HCT116 (cell line): ENCODE measurements around the gene R3HDM1. TPM values are rescaled to one million over a fixed set of nuclear protein-coding genes. Genes with fewer than 3 reads are reported as not detected.

Experiments
- ATAC-seq: fragments of 200-7000 bp; cut with Tn5 transposase; 2 replicates; pipeline ENCODE4 v1.9.1; 2020; ENCODE audit warnings: mild to moderate bottlenecking, moderate library complexity
- BruUV-seq: library from RNA; stranded (reverse); fragments of 400-500 nt; replicated peaks from 2 replicates; lab custom pipeline; 2021; lab: Mats Ljungman, UMichigan
- CTCF ChIA-PET: fragments of 300-600 bp; sonication (Branson Sonifier 250); formaldehyde crosslinking; loops from one replicate; lab custom pipeline; 2021; ENCODE audit warnings: antibody characterized with exemption; lab: Charles Lee
- POLR2A ChIA-PET: fragments of 300-600, 350-600 bp; sonication (Branson Sonifier 250); formaldehyde crosslinking; loops from one replicate; lab custom pipeline; 2021; ENCODE audit warnings: antibody characterized with exemption; lab: Charles Lee
- RAD21 ChIA-PET, 2 experiments: fragments of 300-600 bp; sonication (Branson Sonifier 250); formaldehyde crosslinking; loops; one replicate each; lab custom pipeline; 2023; ENCODE audit warnings: low total read pairs in 2 of 2; ENCODE audit not compliant: uncharacterized antibody in 2 of 2, unreplicated experiment in 2 of 2, low non-redundant PET in 1 of 2; lab: Charles Lee
- DNase-seq: peaks from one replicate; pipeline ENCODE4 v3.0.0-alpha.2; 2010; ENCODE audit warnings: low read depth, low spot score
- H2AFZ ChIP-seq: fragments of 200-600 bp; shearing (Covaris generic), sonication (generic); 2 replicates; pipeline ENCODE4 v1.6.1; 2017; ENCODE audit warnings: low read depth, mixed run types, mixed read lengths, antibody characterized with exemption, low read length; ENCODE audit not compliant: poor library complexity, severe bottlenecking
- H3K27ac ChIP-seq: 2 replicates; pipeline ENCODE4 v1.5.1; 2012; ENCODE audit warnings: low read depth, low read length
- H3K27me3 ChIP-seq: fragments of 200-600 bp; sonication (generic); 2 replicates; pipeline ENCODE4 v1.6.1; 2016; ENCODE audit warnings: mixed run types, low read length, mixed read lengths; ENCODE audit not compliant: insufficient read depth
- H3K36me3 ChIP-seq, 2 experiments: fragments of 200-500 bp in 1 of 2; fragments of 200-600 bp in 1 of 2; sonication (Bioruptor generic) in 1 of 2; sonication (generic) in 1 of 2; 2 replicates each; pipeline versions ENCODE4 v1.5.1 to v1.6.1; 2014 to 2016; ENCODE audit warnings: low read length in 2 of 2, inconsistent platforms in 1 of 2, mixed read lengths in 1 of 2, mixed run types in 1 of 2; ENCODE audit not compliant: insufficient read depth in 2 of 2, control insufficient read depth in 1 of 2
- H3K4me1 ChIP-seq, 2 experiments: fragments of 200-600 bp in 1 of 2; sonication (generic) in 1 of 2; 2 replicates each; pipeline versions ENCODE4 v1.5.1 to v1.6.1; 2012 to 2017; ENCODE audit warnings: low read length in 2 of 2, inconsistent platforms in 1 of 2, mild to moderate bottlenecking in 1 of 2, mixed read lengths in 1 of 2, mixed run types in 1 of 2, moderate library complexity in 1 of 2; ENCODE audit not compliant: insufficient read depth in 2 of 2, control insufficient read depth in 1 of 2
- H3K4me2 ChIP-seq: fragments of 200-600 bp; sonication (generic); 2 replicates; pipeline ENCODE4 v1.6.1; 2017; ENCODE audit warnings: mixed run types, low read length, mixed read lengths
- H3K4me3 ChIP-seq, 2 experiments: fragments of 200-600 bp in 1 of 2; sonication (generic) in 1 of 2; replicated peaks in 1 of 2; 2 replicates each; pipeline ENCODE4 v1.5.1; 2011 to 2016; ENCODE audit warnings: low read length in 2 of 2, control low read depth in 1 of 2, low read depth in 1 of 2, mild to moderate bottlenecking in 1 of 2, mixed read lengths in 1 of 2, mixed run types in 1 of 2
- H3K79me2 ChIP-seq: fragments of 200-600 bp; sonication (generic); 2 replicates; pipeline ENCODE4 v1.6.1; 2017; ENCODE audit warnings: mild to moderate bottlenecking, mixed run types, low read length, moderate library complexity, mixed read lengths; ENCODE audit not compliant: insufficient read depth
- H3K9ac ChIP-seq: fragments of 200-600 bp; sonication (generic); 2 replicates; pipeline ENCODE4 v1.6.1; 2016; ENCODE audit warnings: low read length, mixed read lengths
- H3K9me2 ChIP-seq: fragments of 200-600 bp; sonication (generic), shearing (Covaris generic); 2 replicates; pipeline ENCODE4 v1.6.1; 2017; ENCODE audit warnings: mixed run types, mild to moderate bottlenecking, moderate library complexity; ENCODE audit not compliant: insufficient read depth
- H3K9me3 ChIP-seq, 2 experiments: fragments of 200-500 bp in 1 of 2; fragments of 200-600 bp in 1 of 2; sonication (Bioruptor generic) in 1 of 2; sonication (generic) in 1 of 2; 2 replicates each; pipeline ENCODE4 v1.6.1; 2014 to 2017; ENCODE audit warnings: low read length in 2 of 2, mixed read lengths in 2 of 2, inconsistent platforms in 1 of 2, low read depth in 1 of 2, mild to moderate bottlenecking in 1 of 2, mixed run types in 1 of 2, moderate library complexity in 1 of 2; ENCODE audit not compliant: control insufficient read depth in 1 of 2, insufficient read depth in 1 of 2
- H4K20me1 ChIP-seq: fragments of 200-600 bp; sonication (generic), shearing (Covaris generic); 2 replicates; pipeline ENCODE4 v1.6.1; 2017; ENCODE audit warnings: mixed run types, mild to moderate bottlenecking, moderate library complexity; ENCODE audit not compliant: insufficient read depth
- CBX3 ChIP-seq: IDR thresholded peaks from 2 replicates; pipeline ENCODE4 v1.6.1; 2012; ENCODE audit warnings: low read depth
- CEBPB ChIP-seq: IDR thresholded peaks from 2 replicates; pipeline ENCODE4 v1.6.1; 2012; ENCODE audit warnings: low read depth
- EGR1 ChIP-seq: IDR thresholded peaks from 2 replicates; pipeline ENCODE4 v1.6.1; 2012; ENCODE audit warnings: low read depth
- EZH2 ChIP-seq: fragments of 200-600 bp; sonication (generic); IDR thresholded peaks from 2 replicates; pipeline ENCODE4 v1.6.1; 2017; ENCODE audit warnings: antibody characterized with exemption, mixed run types
- EZH2phosphoT487 ChIP-seq: fragments of 200-600 bp; IDR thresholded peaks from 2 replicates; pipeline ENCODE4 v1.6.1; 2018; ENCODE audit warnings: antibody characterized with exemption, borderline replicate concordance
- POLR2A ChIP-seq: IDR thresholded peaks from 2 replicates; pipeline ENCODE4 v1.7.0; 2011; ENCODE audit warnings: borderline replicate concordance; ENCODE audit not compliant: insufficient read depth, insufficient read length; ENCODE audit errors: extremely low read depth
- POLR2AphosphoS5 ChIP-seq: IDR thresholded peaks from 2 replicates; pipeline ENCODE4 v1.6.1; 2011; ENCODE audit warnings: mild to moderate bottlenecking, low read depth, low read length, moderate library complexity
- RAD21 ChIP-seq: IDR thresholded peaks from 2 replicates; pipeline ENCODE4 v1.6.1; 2012; ENCODE audit warnings: low read depth, mild to moderate bottlenecking
- SIN3A ChIP-seq: IDR thresholded peaks from 2 replicates; pipeline ENCODE4 v1.6.1; 2012; ENCODE audit warnings: low read depth
- SP1 ChIP-seq: IDR thresholded peaks from 2 replicates; pipeline ENCODE4 v1.6.1; 2012; ENCODE audit warnings: low read depth
- SRF ChIP-seq: IDR thresholded peaks from 2 replicates; pipeline ENCODE4 v1.6.1; 2012; ENCODE audit warnings: low read depth
- TCF7L2 ChIP-seq: IDR thresholded peaks from 2 replicates; pipeline ENCODE4 v1.7.0; 2011; ENCODE audit warnings: borderline replicate concordance, inconsistent platforms; ENCODE audit not compliant: insufficient read depth, insufficient read length; ENCODE audit errors: extremely low read depth
- YY1 ChIP-seq: IDR thresholded peaks from 2 replicates; pipeline ENCODE4 v1.6.1; 2011; ENCODE audit warnings: low read length, low read depth, moderate library complexity, mild to moderate bottlenecking; ENCODE audit not compliant: insufficient replicate concordance; ENCODE audit errors: extremely low read depth
- ZFX ChIP-seq: fragments of 450-650 bp; IDR thresholded peaks from 2 replicates; pipeline ENCODE4 v1.6.1; 2017
- ZNF274 ChIP-seq: fragments of 200-500 bp; sonication (Bioruptor generic); IDR thresholded peaks from 2 replicates; pipeline ENCODE4 v1.6.1; 2014; ENCODE audit warnings: mild to moderate bottlenecking, low read depth, low read length, inconsistent platforms
- intact Hi-C: fragments of 100-400 bp; cut with micrococcal nuclease; formaldehyde crosslinking; loops from 2 replicates; pipeline ENCODE4 v1.10.0; 2022
- total RNA-seq: library from RNA; stranded (reverse); gene quantifications from one replicate; pipeline ENCODE4 v1.2.1, GENCODE V29; 2021; ENCODE audit not compliant: unreplicated experiment
- TF ChIP-seq, protein P1 (sequence below): IDR thresholded peaks from 2 replicates; pipeline ENCODE4 v1.6.1; 2012
- TF ChIP-seq, protein P2 (sequence below): IDR thresholded peaks from 2 replicates; pipeline ENCODE4 v1.6.1; 2012; ENCODE audit warnings: low read depth
- TF ChIP-seq, protein P3 (sequence below), 3 experiments: fragments of 200-600 bp in 1 of 3; sonication (generic) in 1 of 3; IDR thresholded peaks in 2 of 3; conservative IDR thresholded peaks in 1 of 3; 2 replicates each; pipeline ENCODE4 v1.5.1; 2012 to 2017; ENCODE audit warnings: low read depth in 2 of 3, low read length in 2 of 3, antibody characterized with exemption in 1 of 3, borderline replicate concordance in 1 of 3, control low read depth in 1 of 3, mild to moderate bottlenecking in 1 of 3, mixed read lengths in 1 of 3, mixed run types in 1 of 3, moderate library complexity in 1 of 3; ENCODE audit not compliant: insufficient read depth in 1 of 3
- TF ChIP-seq, protein P4 (sequence below): IDR thresholded peaks from 2 replicates; pipeline ENCODE4 v1.6.1; 2011; ENCODE audit warnings: mild to moderate bottlenecking, low read length, moderate library complexity; ENCODE audit not compliant: insufficient replicate concordance; ENCODE audit errors: extremely low read depth

Gene R3HDM1
- total RNA-seq, 1 experiment from 2014 or later, result 43.1 TPM

DNA sequence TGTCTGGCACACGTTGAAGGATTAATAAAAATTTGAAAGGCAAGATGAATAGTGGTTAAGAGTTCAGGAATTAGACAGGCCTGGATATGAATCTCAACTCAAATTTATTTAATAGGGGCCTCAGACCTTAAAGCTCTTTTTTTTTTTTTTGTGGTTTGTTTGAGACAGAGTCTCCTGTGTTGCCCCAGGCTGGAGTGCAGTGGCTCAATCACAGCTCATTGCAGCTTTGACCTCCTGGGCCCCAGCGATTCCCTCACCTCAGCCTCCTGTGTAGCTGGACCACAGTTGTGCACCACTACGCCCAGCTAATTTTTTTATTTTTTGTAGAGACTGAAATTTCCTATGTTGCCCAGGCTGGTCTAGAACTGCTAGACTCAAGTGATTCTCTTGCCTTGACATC, 3.3 kb upstream of the R3HDM1 start:
- no peak for DNase-seq
- Histone ChIP-seq H3K27me3 (no peaks in the 10 kb centered on the region), H3K9ac (no peak overlapping the region), H3K9me2 (no peaks in the 10 kb centered on the region), H3K4me1 (peaks cover 11 to 29% of the 10 kb centered on the region in 2 experiments), H2AFZ (no peak overlapping the region), H3K4me2 (no peak overlapping the region; the same call in 1 of the 2 replicates), H3K36me3 (no peaks in the 10 kb centered on the region), H3K9me3 (no peaks in the 10 kb centered on the region), H3K79me2 (peaks cover 75% of the 10 kb centered on the region), H3K4me3 (no peak overlapping the region)
- RAD21 ChIA-PET, result no interaction called here
- CTCF ChIA-PET, result no interaction called here
- no peak for ATAC-seq
- POLR2A ChIA-PET, result no interaction called here
- BruUV-seq, result no TSS peak
- TF ChIP-seq EZH2phosphoT487, result no peak
- TF ChIP-seq EZH2, result no peak
- TF ChIP-seq RAD21, result no peak
- no peak for TF ChIP-seq TCF7L2
- no peak for TF ChIP-seq ZFX
- TF ChIP-seq, protein P1, sequence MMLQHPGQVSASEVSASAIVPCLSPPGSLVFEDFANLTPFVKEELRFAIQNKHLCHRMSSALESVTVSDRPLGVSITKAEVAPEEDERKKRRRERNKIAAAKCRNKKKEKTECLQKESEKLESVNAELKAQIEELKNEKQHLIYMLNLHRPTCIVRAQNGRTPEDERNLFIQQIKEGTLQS, result no peak
- no peak for TF ChIP-seq SIN3A
- no peak for TF ChIP-seq YY1
- TF ChIP-seq ZNF274, result no peak
- TF ChIP-seq CEBPB, result no peak
- TF ChIP-seq POLR2A, result no peak
- TF ChIP-seq CBX3, result no peak
- TF ChIP-seq SRF, result no peak
- TF ChIP-seq, protein P2, sequence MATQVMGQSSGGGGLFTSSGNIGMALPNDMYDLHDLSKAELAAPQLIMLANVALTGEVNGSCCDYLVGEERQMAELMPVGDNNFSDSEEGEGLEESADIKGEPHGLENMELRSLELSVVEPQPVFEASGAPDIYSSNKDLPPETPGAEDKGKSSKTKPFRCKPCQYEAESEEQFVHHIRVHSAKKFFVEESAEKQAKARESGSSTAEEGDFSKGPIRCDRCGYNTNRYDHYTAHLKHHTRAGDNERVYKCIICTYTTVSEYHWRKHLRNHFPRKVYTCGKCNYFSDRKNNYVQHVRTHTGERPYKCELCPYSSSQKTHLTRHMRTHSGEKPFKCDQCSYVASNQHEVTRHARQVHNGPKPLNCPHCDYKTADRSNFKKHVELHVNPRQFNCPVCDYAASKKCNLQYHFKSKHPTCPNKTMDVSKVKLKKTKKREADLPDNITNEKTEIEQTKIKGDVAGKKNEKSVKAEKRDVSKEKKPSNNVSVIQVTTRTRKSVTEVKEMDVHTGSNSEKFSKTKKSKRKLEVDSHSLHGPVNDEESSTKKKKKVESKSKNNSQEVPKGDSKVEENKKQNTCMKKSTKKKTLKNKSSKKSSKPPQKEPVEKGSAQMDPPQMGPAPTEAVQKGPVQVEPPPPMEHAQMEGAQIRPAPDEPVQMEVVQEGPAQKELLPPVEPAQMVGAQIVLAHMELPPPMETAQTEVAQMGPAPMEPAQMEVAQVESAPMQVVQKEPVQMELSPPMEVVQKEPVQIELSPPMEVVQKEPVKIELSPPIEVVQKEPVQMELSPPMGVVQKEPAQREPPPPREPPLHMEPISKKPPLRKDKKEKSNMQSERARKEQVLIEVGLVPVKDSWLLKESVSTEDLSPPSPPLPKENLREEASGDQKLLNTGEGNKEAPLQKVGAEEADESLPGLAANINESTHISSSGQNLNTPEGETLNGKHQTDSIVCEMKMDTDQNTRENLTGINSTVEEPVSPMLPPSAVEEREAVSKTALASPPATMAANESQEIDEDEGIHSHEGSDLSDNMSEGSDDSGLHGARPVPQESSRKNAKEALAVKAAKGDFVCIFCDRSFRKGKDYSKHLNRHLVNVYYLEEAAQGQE, result no peak
- TF ChIP-seq, protein P3, sequence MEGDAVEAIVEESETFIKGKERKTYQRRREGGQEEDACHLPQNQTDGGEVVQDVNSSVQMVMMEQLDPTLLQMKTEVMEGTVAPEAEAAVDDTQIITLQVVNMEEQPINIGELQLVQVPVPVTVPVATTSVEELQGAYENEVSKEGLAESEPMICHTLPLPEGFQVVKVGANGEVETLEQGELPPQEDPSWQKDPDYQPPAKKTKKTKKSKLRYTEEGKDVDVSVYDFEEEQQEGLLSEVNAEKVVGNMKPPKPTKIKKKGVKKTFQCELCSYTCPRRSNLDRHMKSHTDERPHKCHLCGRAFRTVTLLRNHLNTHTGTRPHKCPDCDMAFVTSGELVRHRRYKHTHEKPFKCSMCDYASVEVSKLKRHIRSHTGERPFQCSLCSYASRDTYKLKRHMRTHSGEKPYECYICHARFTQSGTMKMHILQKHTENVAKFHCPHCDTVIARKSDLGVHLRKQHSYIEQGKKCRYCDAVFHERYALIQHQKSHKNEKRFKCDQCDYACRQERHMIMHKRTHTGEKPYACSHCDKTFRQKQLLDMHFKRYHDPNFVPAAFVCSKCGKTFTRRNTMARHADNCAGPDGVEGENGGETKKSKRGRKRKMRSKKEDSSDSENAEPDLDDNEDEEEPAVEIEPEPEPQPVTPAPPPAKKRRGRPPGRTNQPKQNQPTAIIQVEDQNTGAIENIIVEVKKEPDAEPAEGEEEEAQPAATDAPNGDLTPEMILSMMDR (IDR thresholded peaks at IDR 0.05 in 2 of 3, conservative IDR thresholded peaks at IDR 0.05 in 1 of 3; ENCODE audit: borderline replicate concordance in 1 of 3, insufficient read depth in 1 of 3, low read depth in 2 of 3, low read length in 2 of 3), result no peak
- TF ChIP-seq, protein P4, sequence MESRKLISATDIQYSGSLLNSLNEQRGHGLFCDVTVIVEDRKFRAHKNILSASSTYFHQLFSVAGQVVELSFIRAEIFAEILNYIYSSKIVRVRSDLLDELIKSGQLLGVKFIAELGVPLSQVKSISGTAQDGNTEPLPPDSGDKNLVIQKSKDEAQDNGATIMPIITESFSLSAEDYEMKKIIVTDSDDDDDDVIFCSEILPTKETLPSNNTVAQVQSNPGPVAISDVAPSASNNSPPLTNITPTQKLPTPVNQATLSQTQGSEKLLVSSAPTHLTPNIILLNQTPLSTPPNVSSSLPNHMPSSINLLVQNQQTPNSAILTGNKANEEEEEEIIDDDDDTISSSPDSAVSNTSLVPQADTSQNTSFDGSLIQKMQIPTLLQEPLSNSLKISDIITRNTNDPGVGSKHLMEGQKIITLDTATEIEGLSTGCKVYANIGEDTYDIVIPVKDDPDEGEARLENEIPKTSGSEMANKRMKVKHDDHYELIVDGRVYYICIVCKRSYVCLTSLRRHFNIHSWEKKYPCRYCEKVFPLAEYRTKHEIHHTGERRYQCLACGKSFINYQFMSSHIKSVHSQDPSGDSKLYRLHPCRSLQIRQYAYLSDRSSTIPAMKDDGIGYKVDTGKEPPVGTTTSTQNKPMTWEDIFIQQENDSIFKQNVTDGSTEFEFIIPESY, result no peak
- no peak for TF ChIP-seq SP1
- TF ChIP-seq EGR1, result no peak
- no peak for TF ChIP-seq POLR2AphosphoS5
- TF ChIP-seq, all 23 proteins: peak for 0
- Histone ChIP-seq H4K20me1 (no peaks in the 10 kb centered on the region), H3K27ac (no peak overlapping the region)
- intact Hi-C loops, result no loop called here
